ENCODE results near the gene SLC22A7. TPM values are rescaled to one million over a fixed set of nuclear protein-coding genes. Genes with fewer than 3 reads are reported as not detected.

The SLC22A7 gene
- total and polyA plus RNA-seq, 4 donors, result 143 to 495 (median 228) TPM

DNA sequence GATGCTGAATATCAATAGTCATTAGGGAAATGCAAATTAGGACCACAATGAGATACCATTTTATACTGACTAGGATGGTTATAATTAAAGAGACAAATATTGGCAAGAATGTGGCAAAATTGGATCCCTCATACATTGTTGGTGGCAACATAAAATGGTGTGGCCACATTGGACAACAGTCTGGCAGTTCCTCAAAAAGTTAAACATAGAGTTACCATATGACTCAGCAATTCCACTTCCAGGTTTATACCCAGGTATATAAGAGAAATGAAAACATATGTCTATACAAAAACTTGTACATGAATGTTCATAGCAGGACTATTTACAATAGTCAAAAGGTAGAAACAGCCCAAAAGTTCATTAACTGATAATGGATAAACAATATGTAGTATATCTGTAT is 12.6 kb downstream of the SLC22A7 start:
- no peak for TF ChIP-seq GABPA (IDR thresholded peaks at IDR 0.05 in 1 of 2, conservative IDR thresholded peaks at IDR 0.05 in 1 of 2)
- TF ChIP-seq JUND (IDR thresholded peaks at IDR 0.05), result no peak
- TF ChIP-seq, protein P1, sequence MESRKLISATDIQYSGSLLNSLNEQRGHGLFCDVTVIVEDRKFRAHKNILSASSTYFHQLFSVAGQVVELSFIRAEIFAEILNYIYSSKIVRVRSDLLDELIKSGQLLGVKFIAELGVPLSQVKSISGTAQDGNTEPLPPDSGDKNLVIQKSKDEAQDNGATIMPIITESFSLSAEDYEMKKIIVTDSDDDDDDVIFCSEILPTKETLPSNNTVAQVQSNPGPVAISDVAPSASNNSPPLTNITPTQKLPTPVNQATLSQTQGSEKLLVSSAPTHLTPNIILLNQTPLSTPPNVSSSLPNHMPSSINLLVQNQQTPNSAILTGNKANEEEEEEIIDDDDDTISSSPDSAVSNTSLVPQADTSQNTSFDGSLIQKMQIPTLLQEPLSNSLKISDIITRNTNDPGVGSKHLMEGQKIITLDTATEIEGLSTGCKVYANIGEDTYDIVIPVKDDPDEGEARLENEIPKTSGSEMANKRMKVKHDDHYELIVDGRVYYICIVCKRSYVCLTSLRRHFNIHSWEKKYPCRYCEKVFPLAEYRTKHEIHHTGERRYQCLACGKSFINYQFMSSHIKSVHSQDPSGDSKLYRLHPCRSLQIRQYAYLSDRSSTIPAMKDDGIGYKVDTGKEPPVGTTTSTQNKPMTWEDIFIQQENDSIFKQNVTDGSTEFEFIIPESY (IDR thresholded peaks at IDR 0.05), result no peak
- no peak for TF ChIP-seq RAD21 (IDR thresholded peaks at IDR 0.05)
- TF ChIP-seq, protein P2, sequence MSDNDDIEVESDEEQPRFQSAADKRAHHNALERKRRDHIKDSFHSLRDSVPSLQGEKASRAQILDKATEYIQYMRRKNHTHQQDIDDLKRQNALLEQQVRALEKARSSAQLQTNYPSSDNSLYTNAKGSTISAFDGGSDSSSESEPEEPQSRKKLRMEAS (IDR thresholded peaks at IDR 0.05), result no peak
- TF ChIP-seq FOXA2 (IDR thresholded peaks at IDR 0.05), result no peak
- TF ChIP-seq EGR1 (IDR thresholded peaks at IDR 0.05; ENCODE audit: low read depth in 2 of 2), result no peak
- TF ChIP-seq YY1 (IDR thresholded peaks at IDR 0.05), result no peak
- TF ChIP-seq, protein P3, sequence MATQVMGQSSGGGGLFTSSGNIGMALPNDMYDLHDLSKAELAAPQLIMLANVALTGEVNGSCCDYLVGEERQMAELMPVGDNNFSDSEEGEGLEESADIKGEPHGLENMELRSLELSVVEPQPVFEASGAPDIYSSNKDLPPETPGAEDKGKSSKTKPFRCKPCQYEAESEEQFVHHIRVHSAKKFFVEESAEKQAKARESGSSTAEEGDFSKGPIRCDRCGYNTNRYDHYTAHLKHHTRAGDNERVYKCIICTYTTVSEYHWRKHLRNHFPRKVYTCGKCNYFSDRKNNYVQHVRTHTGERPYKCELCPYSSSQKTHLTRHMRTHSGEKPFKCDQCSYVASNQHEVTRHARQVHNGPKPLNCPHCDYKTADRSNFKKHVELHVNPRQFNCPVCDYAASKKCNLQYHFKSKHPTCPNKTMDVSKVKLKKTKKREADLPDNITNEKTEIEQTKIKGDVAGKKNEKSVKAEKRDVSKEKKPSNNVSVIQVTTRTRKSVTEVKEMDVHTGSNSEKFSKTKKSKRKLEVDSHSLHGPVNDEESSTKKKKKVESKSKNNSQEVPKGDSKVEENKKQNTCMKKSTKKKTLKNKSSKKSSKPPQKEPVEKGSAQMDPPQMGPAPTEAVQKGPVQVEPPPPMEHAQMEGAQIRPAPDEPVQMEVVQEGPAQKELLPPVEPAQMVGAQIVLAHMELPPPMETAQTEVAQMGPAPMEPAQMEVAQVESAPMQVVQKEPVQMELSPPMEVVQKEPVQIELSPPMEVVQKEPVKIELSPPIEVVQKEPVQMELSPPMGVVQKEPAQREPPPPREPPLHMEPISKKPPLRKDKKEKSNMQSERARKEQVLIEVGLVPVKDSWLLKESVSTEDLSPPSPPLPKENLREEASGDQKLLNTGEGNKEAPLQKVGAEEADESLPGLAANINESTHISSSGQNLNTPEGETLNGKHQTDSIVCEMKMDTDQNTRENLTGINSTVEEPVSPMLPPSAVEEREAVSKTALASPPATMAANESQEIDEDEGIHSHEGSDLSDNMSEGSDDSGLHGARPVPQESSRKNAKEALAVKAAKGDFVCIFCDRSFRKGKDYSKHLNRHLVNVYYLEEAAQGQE (IDR thresholded peaks at IDR 0.05), result no peak
- TF ChIP-seq RXRA (IDR thresholded peaks at IDR 0.05), result no peak
- no peak for TF ChIP-seq FOXA1 (IDR thresholded peaks at IDR 0.05)
- no peak for TF ChIP-seq SP1 (IDR thresholded peaks at IDR 0.05)

GRCh38 chr6:43311666-43312065 is 13.6 kb downstream of the SLC22A7 start:
- no peak overlapping the region for H3K27ac ChIP-seq (ENCODE audit: low read depth in 1 of 2, low read length in 2 of 2)
- no peak for DNase-seq (ENCODE audit: low spot score)
- TF ChIP-seq HNF4A (conservative IDR thresholded peaks at IDR 0.05) (no peak), RXRA (IDR thresholded peaks at IDR 0.05) (no peak), NR2F2 (IDR thresholded peaks at IDR 0.05) (no peak), ATF3 (IDR thresholded peaks at IDR 0.05) (no peak), HNF4G (IDR thresholded peaks at IDR 0.05) (no peak), SP1 (IDR thresholded peaks at IDR 0.05) (no peak), FOXA2 (IDR thresholded peaks at IDR 0.05) (no peak), TAF1 (conservative IDR thresholded peaks at IDR 0.05) (no peak), RAD21 (IDR thresholded peaks at IDR 0.05) (no peak), FOXA1 (IDR thresholded peaks at IDR 0.05) (no peak), CTCF (IDR thresholded peaks at IDR 0.05; ENCODE audit: low read depth, low read length, missing input control) (no peak), EGR1 (IDR thresholded peaks at IDR 0.05; ENCODE audit: low read depth in 2 of 2) (no peak)
- TF ChIP-seq, protein P1 (IDR thresholded peaks at IDR 0.05), result no peak
- TF ChIP-seq, protein P3 (IDR thresholded peaks at IDR 0.05), result no peak
- TF ChIP-seq, protein P2 (IDR thresholded peaks at IDR 0.05), result no peak
- H3K4me1 ChIP-seq (ENCODE audit: control insufficient read depth in 4 of 4, insufficient read depth in 4 of 4, low read length in 3 of 4), result peaks cover 4 to 20% (median 10%) of the 10 kb centered on the region in 4 donors
- H3K4me3 ChIP-seq (ENCODE audit: low read depth in 1 of 3, low read length in 3 of 3), result no peak overlapping the region
- no peaks in the 10 kb centered on the region for H3K27me3 ChIP-seq (ENCODE audit: control insufficient read depth in 4 of 4, insufficient read depth in 4 of 4, low read length in 3 of 4)
- no peaks in the 10 kb centered on the region for H3K36me3 ChIP-seq (ENCODE audit: control insufficient read depth in 4 of 4, insufficient read depth in 3 of 4, low read depth in 1 of 4, low read length in 3 of 4)
- H3K9me3 ChIP-seq (ENCODE audit: control insufficient read depth in 4 of 4, low read length in 3 of 4), result no peaks in the 10 kb centered on the region
- no peak overlapping the region for H3K9ac ChIP-seq (ENCODE audit: low read depth in 1 of 2, low read length in 2 of 2)
- 76% methylated on average over 3 of the region's 3 CpGs for WGBS

More for the DNA sequence above, 12.6 kb downstream of the SLC22A7 start:
- H3K9me3 ChIP-seq (ENCODE audit: control insufficient read depth in 4 of 4, low read length in 3 of 4), result no peaks in the 10 kb centered on the region
- peaks cover 4 to 20% (median 11%) of the 10 kb centered on the region in 4 donors for H3K4me1 ChIP-seq (ENCODE audit: control insufficient read depth in 4 of 4, insufficient read depth in 4 of 4, low read length in 3 of 4)
- DNase-seq (ENCODE audit: low spot score), result no peak
- no peak overlapping the region for H3K27ac ChIP-seq (ENCODE audit: low read depth in 1 of 2, low read length in 2 of 2)
- no peaks in the 10 kb centered on the region for H3K36me3 ChIP-seq (ENCODE audit: control insufficient read depth in 4 of 4, insufficient read depth in 3 of 4, low read depth in 1 of 4, low read length in 3 of 4)
- H3K9ac ChIP-seq (ENCODE audit: low read depth in 1 of 2, low read length in 2 of 2), result no peak overlapping the region
- H3K27me3 ChIP-seq (ENCODE audit: control insufficient read depth in 4 of 4, insufficient read depth in 4 of 4, low read length in 3 of 4), result no peaks in the 10 kb centered on the region
- H3K4me3 ChIP-seq (ENCODE audit: low read depth in 1 of 3, low read length in 3 of 3), result no peak overlapping the region

Measured in liver (tissue), 9 donors.